C1 segment of cervical spinal cord (tissue), 14 donors: ENCODE data around the gene ABCG1.
"Not testable (repeated sequence)": the region's sequence is repeated elsewhere in the genome, so short reads cannot be mapped to it uniquely, and the experiment has no call there.

Source experiments
- DNase-seq, 14 donors: peaks; one replicate each; lab custom pipeline; 2025; lab: John Stamatoyannopoulos, UW

ABCG1 gene

GRCh38 chr21:42218836-42219605 lies at the start of gene ABCG1:
ABCG1 (plus strand) TSS chr21:42219140; CDS start chr21:42219263, 123 bp downstream.
- DNase-seq, result peak in 9 of 14 donors; percentile 24 to 59 (median 46)

GRCh38 chr21:42169758-42170157 lies 49.2 kb upstream of the ABCG1 start:
- DNase-seq, result no peak

GRCh38 chr21:42171091-42172053 lies 47.6 kb upstream of the ABCG1 start:
- peak in 5 of 14 donors; percentile 44 to 69 (median 57) for DNase-seq

- DNase-seq, result no peak
Measured at GRCh38 chr21:42172596-42173483, 46.1 kb upstream of the ABCG1 start.

- DNase-seq, result no peak
Measured at GRCh38 chr21:42174173-42174572, 44.8 kb upstream of the ABCG1 start.

- no peak for DNase-seq
Measured at GRCh38 chr21:42175110-42175710, 43.7 kb upstream of the ABCG1 start.

- DNase-seq, result no peak
Measured at GRCh38 chr21:42176859-42177258, 42.1 kb upstream of the ABCG1 start.

- DNase-seq, result no peak
Measured at GRCh38 chr21:42179316-42179715, 39.6 kb upstream of the ABCG1 start.

GRCh38 chr21:42180001-42180400 lies 38.9 kb upstream of the ABCG1 start:
- not testable (repeated sequence) for DNase-seq

GRCh38 chr21:42182713-42183371 lies 36.1 kb upstream of the ABCG1 start:
- no peak for DNase-seq

GRCh38 chr21:42183374-42184266 lies 35.3 kb upstream of the ABCG1 start:
- DNase-seq, result no peak

- no peak for DNase-seq
Measured at GRCh38 chr21:42186591-42186990, 32.3 kb upstream of the ABCG1 start.

GRCh38 chr21:42187976-42188653 lies 30.8 kb upstream of the ABCG1 start:
- peak in 3 of 14 donors; percentile 13 to 36 (median 34) for DNase-seq

- no peak for DNase-seq
Measured at GRCh38 chr21:42188663-42189062, 30.3 kb upstream of the ABCG1 start.

GRCh38 chr21:42189431-42189830 lies 29.5 kb upstream of the ABCG1 start:
- no peak for DNase-seq

- DNase-seq, result no peak
Measured at GRCh38 chr21:42189860-42190485, 29.0 kb upstream of the ABCG1 start.

GRCh38 chr21:42190486-42190863 lies 28.5 kb upstream of the ABCG1 start:
- peak in 4 of 14 donors; percentile 14 to 50 (median 34) for DNase-seq

GRCh38 chr21:42191064-42191463 lies 27.9 kb upstream of the ABCG1 start:
- no peak for DNase-seq
